ENCODE results near the gene VAMP2. TPM values are rescaled to one million over a fixed set of nuclear protein-coding genes. Genes with fewer than 3 reads are reported as not detected.

VAMP2 gene
- polyA plus RNA-seq, 2 of the 4 experiments (the other 2 are of a cell fraction): 19.2 to 21.7 TPM

DNA sequence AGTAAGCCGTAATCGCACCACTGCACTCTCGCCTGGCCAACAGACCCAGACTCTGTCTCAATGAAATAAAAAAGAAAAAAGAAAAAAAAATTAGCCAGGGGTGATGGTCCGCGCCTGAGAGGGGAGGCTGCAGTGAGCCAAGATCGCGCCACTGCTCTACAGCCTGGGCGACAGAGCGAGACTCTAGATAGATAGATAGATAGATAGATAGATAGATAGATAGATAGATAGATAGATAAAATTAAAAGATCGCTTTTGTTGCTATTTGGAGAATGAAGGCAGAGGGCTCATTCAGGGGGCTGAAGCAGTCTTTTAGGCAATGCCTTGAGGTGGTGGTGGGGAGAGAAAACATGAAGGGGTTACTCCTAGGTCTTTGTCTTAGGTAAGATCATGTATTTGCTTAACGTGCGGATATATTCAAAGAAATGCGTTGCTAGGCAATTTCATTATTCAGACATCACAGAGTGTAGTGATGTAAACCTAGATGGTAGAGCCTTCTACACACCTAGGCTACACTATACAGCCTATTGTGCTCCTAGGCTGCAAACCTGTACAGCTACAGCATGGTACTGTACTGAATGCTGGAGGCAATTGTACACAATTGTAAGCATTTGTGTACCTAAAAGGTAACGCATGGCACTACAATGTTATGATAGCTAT lies 34.5 kb downstream of the VAMP2 start (continued):
- no peak for TF ChIP-seq ZSCAN20 (CRISPR knock-in tag; IDR thresholded peaks at IDR 0.05)

- under 1% methylated on average over 12 of the region's 45 CpGs for WGBS (ENCODE audit: missing lambda C conversion rate)
- peak overlapping the region; percentile 95 for H3K4me2 ChIP-seq
- FAIRE-seq (no peak), ATAC-seq (peak; percentile 36 to 50), DNase-seq (ENCODE audit: low read depth in 1 of 2, low spot score in 1 of 2) (peak; percentile 65 to 80)
- ChIA-PET POLR2A (interaction anchor here (0.7 to 2.1 kb wide), 9 partner anchors 11 to 237 kb away, joined by 3 to 14 read pairs (median 8); partner anchors contain the start of gene BORCS6), CTCF (interaction anchor here (0.6 to 26.5 kb wide), 9 partner anchors 7 to 205 kb away, joined by 3 to 601 read pairs (median 5); partner anchors contain the start of genes PER1 and VAMP2)
- TF ChIP-seq POLR2A (IDR thresholded peaks at IDR 0.05; ENCODE audit: low read length): peak; percentile 44
- no peak for TF ChIP-seq SMC3 (IDR thresholded peaks at IDR 0.05)
- no peak for TF ChIP-seq CHD2 (IDR thresholded peaks at IDR 0.05; ENCODE audit: low read length, partially characterized antibody)
- TF ChIP-seq CHD4 (IDR thresholded peaks at IDR 0.05; ENCODE audit: borderline replicate concordance): no peak; the same call in 1 of the 2 replicates
- TF ChIP-seq RAD21 (conservative IDR thresholded peaks at IDR 0.05 in 1 of 2, IDR thresholded peaks at IDR 0.05 in 1 of 2): no peak
- TF ChIP-seq TFCP2L1 (CRISPR knock-in tag; IDR thresholded peaks at IDR 0.05): 0 out of 2 replicates have a peak, but pooled peaks have one; percentile 48
- no peak for TF ChIP-seq RARB (CRISPR knock-in tag; IDR thresholded peaks at IDR 0.05)
- no peak for TF ChIP-seq ZSCAN20 (CRISPR knock-in tag; IDR thresholded peaks at IDR 0.05)
- TF ChIP-seq PHF8 (IDR thresholded peaks at IDR 0.05; ENCODE audit: borderline replicate concordance, low read depth): peak; percentile 61; the same call in 1 of the 2 replicates
- no peak for TF ChIP-seq MAZ (IDR thresholded peaks at IDR 0.05; ENCODE audit: borderline replicate concordance, low read depth, low read length)
- TF ChIP-seq MAX (IDR thresholded peaks at IDR 0.05): 0 out of 2 replicates have a peak, but pooled peaks have one; percentile 12
- TF ChIP-seq ZFP36 (IDR thresholded peaks at IDR 0.05; ENCODE audit: borderline replicate concordance, partially characterized antibody): no peak
- TF ChIP-seq, protein P1, sequence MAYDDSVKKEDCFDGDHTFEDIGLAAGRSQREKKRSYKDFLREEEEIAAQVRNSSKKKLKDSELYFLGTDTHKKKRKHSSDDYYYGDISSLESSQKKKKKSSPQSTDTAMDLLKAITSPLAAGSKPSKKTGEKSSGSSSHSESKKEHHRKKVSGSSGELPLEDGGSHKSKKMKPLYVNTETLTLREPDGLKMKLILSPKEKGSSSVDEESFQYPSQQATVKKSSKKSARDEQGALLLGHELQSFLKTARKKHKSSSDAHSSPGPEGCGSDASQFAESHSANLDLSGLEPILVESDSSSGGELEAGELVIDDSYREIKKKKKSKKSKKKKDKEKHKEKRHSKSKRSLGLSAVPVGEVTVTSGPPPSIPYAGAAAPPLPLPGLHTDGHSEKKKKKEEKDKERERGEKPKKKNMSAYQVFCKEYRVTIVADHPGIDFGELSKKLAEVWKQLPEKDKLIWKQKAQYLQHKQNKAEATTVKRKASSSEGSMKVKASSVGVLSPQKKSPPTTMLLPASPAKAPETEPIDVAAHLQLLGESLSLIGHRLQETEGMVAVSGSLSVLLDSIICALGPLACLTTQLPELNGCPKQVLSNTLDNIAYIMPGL (CRISPR knock-in tag; IDR thresholded peaks at IDR 0.05; ENCODE audit: borderline replicate concordance): 0 out of 2 replicates have a peak, but pooled peaks have one; percentile 38
- peak; percentile 32; the same call in 1 of the 2 replicates for TF ChIP-seq REST (IDR thresholded peaks at IDR 0.05)
- peak in 1 of 2 experiments; percentile 30; a peak in 1 of 5 replicates for TF ChIP-seq JUN (IDR thresholded peaks at IDR 0.05)
- peak overlapping the region; percentile 56 for H3K4me3 ChIP-seq
- peaks cover 19% of the 10 kb centered on the region for H3K4me1 ChIP-seq
- H3K27ac ChIP-seq: peak overlapping the region; percentile 73 to 86
- no peaks in the 10 kb centered on the region for H3K9me3 ChIP-seq
Measured at GRCh38 chr17:8126491-8127066, 36.2 kb downstream of the VAMP2 start.
